ENCODE measurements around the gene PITPNB. TPM values are rescaled to one million over a fixed set of nuclear protein-coding genes. Genes with fewer than 3 reads are reported as not detected.

PITPNB gene
- polyA plus RNA-seq, 1 experiment: 24.0 TPM

DNA sequence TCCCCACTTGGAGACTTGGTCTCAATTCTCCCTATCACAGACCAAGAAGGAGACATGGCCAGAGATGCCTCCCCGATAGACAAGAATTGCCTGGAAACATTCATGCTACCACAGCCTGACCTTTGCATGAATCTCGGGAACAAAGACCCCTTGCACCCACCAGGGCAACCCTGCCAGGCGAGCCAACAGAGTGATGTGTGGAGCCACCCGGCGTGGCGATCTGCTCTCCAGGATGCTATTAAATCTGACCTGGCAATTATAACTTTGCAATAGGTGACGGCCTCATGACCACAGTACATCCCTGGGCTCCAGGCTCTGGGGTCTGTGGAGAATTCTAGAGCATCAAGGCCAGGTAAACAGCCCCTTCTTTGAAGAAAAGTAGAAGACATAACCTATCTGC is 86.5 kb downstream of the PITPNB start:
- Histone ChIP-seq H3K27me3 (ENCODE audit: control insufficient read depth, insufficient read depth, low read length) (no peaks in the 10 kb centered on the region), H3K4me3 (ENCODE audit: low read depth, low read length) (no peak overlapping the region), H3K36me3 (ENCODE audit: control insufficient read depth, insufficient read depth, low read length) (no peaks in the 10 kb centered on the region)
- CTCF ChIA-PET: no interaction called here
- no peak for TF ChIP-seq CTCF (IDR thresholded peaks at IDR 0.05; ENCODE audit: insufficient read depth, low read depth, low read length)
- no peak for DNase-seq (ENCODE audit: low read depth)
- POLR2A ChIA-PET: no interaction called here

DNA sequence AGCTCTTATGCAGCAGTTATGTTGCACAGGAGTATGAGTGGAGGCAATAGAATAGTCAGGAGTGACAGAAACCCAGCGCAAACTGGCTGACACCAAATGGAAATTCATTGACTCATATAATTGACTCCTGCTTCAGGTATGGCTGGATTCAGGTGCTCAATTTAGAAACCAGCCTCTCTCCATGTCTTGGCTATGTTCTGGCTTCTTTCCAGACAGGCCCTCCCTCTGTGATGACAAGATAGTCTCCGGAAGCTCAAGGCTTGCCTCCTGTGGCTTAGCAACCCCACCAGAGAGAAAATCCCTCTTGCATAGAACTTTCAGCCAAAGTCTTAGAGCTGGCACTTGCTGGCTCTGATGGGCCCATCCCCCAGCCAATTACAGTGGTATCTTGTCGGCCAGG is 89.4 kb downstream of the PITPNB start:
- Histone ChIP-seq H3K27me3 (ENCODE audit: control insufficient read depth, insufficient read depth, low read length) (no peaks in the 10 kb centered on the region), H3K4me3 (ENCODE audit: low read depth, low read length) (no peak overlapping the region), H3K36me3 (ENCODE audit: control insufficient read depth, insufficient read depth, low read length) (no peaks in the 10 kb centered on the region)
- CTCF ChIA-PET: no interaction called here
- TF ChIP-seq CTCF (IDR thresholded peaks at IDR 0.05; ENCODE audit: insufficient read depth, low read depth, low read length): no peak
- DNase-seq (ENCODE audit: low read depth): no peak
- POLR2A ChIA-PET: no interaction called here

DNA sequence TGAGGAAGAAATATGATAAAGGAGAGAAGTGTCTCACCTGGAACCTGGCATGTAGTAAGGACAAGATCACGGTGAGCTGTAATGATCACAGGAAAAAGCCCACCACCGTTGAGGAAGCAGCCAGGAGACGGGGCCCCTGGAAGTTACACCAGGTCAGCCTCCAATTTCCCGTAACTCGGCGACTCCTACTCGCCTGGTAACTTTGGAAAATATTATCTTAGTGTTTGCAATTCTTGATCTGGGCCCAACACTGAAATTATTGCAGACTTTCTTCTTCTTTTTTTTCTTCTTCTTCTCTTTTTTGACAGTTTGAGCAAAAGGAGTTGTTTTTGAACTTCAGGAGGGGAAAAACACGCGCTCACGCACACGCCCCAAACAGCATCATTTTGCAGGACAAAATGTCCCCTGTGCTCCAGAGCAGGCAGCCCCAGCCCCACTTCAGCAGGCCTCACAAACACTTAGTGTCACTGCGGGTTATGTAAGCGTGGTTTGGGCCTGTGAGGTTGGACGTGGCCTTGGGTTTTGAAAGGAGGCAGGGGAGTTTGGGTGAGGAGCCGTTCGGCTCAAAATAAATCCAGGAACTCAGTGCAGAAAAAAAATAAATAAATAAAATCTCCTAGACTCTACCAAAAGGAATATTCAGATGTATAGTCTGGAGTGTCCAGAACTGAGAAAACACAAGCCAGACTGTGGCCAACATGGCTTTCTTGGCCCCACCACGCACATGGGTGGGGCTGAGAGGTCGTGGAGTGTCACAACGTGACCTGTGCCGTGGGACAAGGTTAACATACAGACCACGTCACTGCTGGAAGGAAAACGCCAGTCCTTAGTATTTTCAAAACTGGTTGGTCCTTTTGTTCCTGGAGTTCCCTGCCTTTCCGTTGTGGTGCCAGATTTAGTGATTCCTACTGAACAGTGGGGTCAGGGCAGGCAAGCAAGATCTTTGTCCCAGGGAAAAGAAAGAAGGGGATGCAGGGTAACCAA is 91.2 kb downstream of the PITPNB start:
- ChIA-PET POLR2A (no interaction called here), CTCF (no interaction called here)
- DNase-seq (ENCODE audit: low read depth): no peak
- TF ChIP-seq CTCF (IDR thresholded peaks at IDR 0.05; ENCODE audit: insufficient read depth, low read depth, low read length): no peak
- Histone ChIP-seq H3K36me3 (ENCODE audit: control insufficient read depth, insufficient read depth, low read length) (no peaks in the 10 kb centered on the region), H3K27me3 (ENCODE audit: control insufficient read depth, insufficient read depth, low read length) (no peaks in the 10 kb centered on the region), H3K4me3 (ENCODE audit: low read depth, low read length) (no peak overlapping the region)

- CTCF ChIA-PET: interaction anchor here (1.2 to 2.0 kb wide), 2 partner anchors 22 to 24 kb away, joined by 4 to 7 read pairs; no protein-coding TSS in a partner anchor
- POLR2A ChIA-PET: no interaction called here
- TF ChIP-seq CTCF (IDR thresholded peaks at IDR 0.05; ENCODE audit: insufficient read depth, low read depth, low read length): peak; percentile 37
Measured at GRCh38 chr22:27825174-27825573, 93.9 kb downstream of the PITPNB start.

DNA sequence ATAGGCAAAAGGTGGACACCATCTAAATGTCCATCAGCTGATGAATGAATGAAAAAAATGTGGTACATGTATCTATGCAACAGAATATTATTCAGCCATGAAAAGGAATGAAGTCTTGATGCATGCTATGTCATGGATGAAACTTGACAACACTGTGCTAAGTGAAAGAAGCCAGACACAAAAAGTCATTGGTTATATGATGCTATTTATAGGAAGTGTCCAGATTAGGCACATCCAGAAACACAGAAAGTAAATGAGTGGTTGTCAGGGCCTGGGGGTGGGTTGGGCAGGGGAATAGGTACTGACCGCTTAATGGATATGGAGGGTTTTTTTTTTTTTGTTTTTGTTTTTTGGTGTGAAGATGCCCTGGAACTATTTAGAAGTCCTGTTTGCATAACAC is 95.8 kb downstream of the PITPNB start:
- Histone ChIP-seq H3K4me3 (ENCODE audit: low read depth, low read length) (no peak overlapping the region), H3K27me3 (ENCODE audit: control insufficient read depth, insufficient read depth, low read length) (0 out of 2 replicates have a peak, but pooled peaks cover 1% of the 10 kb centered on the region), H3K36me3 (ENCODE audit: control insufficient read depth, insufficient read depth, low read length) (no peaks in the 10 kb centered on the region)
- DNase-seq (ENCODE audit: low read depth): no peak
- POLR2A ChIA-PET: no interaction called here
- CTCF ChIA-PET: no interaction called here
- TF ChIP-seq CTCF (IDR thresholded peaks at IDR 0.05; ENCODE audit: insufficient read depth, low read depth, low read length): no peak

More at GRCh38 chr22:27825174-27825573, 93.9 kb downstream of the PITPNB start:
- no peak overlapping the region for H3K4me3 ChIP-seq (ENCODE audit: low read depth, low read length)
- H3K36me3 ChIP-seq (ENCODE audit: control insufficient read depth, insufficient read depth, low read length): no peaks in the 10 kb centered on the region
- no peak for DNase-seq (ENCODE audit: low read depth)
- H3K27me3 ChIP-seq (ENCODE audit: control insufficient read depth, insufficient read depth, low read length): no peaks in the 10 kb centered on the region
